HG03196 (cell line): ENCODE data around the gene KIAA1217.
"Not testable (repeated sequence)": the region's sequence is repeated elsewhere in the genome, so short reads cannot be mapped to it uniquely, and the experiment has no call there.

Source experiments
- ATAC-seq: cut with Tn5 transposase; IDR thresholded peaks from one replicate; pipeline ENCODE4 v1.9.1; 2021; ENCODE audit not compliant: unreplicated experiment

Gene KIAA1217

DNA sequence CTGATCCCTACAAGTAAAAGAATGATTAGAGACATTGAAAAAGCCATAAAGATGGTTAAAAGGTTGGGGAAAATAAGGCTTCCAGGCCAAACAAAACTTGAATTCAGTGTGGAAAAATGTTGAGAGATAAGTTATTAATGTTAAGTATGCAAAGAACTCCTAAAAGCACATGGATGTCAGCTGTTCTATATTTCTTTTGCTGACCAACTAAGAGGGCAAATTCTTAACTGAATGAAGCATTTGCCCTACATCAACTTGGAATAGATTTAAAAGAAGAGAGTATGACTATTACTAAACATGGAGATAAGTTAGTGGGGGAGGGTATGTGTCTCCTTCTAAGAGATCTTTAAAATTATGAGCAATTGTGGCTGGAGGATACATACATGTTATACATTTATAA is 124.8 kb downstream of the KIAA1217 start:
- no peak for ATAC-seq

DNA sequence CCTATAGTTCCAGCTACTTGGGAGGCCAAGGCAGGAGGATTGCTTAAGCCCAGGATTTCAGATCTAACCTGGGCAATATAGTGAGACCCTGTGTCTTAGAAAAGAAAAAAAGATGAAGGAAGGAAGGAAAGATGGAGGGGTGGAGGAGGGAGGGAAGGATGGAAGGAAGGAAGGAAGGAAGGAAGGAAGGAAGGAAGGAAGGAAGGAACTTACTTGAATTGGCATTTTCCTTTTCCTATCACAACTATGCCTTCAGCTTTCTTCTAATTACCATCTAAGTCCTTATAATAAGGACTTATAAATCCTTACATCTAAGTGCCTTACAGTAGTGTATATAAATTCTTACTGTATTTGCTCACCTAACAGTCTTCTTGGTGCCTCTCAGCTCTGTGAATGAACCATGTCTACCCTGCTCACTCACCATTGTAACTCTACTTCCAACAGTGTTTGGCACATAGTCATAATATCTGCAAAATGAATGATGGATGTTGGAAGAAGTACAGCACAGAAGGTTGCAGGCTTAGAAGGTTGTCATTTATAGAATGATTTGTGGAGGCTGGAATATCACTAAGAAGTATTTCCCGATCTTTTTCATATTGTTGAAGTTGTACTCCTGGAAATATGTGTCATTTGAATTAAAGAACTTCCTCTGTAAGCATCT is 125.5 kb downstream of the KIAA1217 start:
- ATAC-seq: no peak

- not testable (repeated sequence) for ATAC-seq
These were observed 128.8 kb downstream of the KIAA1217 start for GRCh38 chr10:24337723-24338122.

DNA sequence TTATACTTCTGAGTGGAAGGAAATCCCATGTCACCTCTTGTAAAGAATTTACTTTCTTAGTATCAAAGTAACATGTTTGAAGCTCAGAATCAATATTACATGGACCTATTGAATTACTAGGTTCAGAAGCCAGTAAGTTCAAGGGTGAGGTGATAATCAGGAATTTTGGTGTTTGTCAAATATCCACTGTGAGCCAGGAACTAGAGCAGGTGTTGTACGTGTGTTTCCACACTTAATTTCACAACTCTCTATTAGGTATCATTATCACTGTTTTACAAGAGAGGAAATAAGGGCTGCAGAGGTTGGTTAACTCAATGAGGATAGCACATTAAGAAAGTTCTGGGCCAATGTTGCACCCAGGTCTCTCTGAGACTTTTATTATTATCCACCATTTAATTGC is 130.4 kb downstream of the KIAA1217 start:
- ATAC-seq: no peak

DNA sequence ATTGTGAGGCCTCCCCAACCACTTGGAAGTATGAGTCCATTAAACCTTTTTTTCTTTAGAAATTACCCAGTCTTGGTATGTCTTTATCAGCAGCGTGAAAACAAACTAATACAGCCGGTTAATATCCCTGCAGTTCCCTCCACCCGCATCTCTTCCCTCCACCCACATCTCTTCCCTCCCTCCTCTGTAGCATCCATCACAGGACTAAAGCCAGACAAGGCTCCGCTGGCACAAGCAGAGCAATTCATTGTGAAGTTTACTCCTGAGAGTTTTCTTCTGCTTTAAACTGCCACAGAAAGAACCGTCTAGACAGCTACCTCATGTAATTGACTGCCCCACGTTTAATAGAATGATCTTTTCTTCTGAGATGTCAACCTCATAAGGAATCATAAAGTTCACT is 131.5 kb downstream of the KIAA1217 start:
- ATAC-seq: no peak

DNA sequence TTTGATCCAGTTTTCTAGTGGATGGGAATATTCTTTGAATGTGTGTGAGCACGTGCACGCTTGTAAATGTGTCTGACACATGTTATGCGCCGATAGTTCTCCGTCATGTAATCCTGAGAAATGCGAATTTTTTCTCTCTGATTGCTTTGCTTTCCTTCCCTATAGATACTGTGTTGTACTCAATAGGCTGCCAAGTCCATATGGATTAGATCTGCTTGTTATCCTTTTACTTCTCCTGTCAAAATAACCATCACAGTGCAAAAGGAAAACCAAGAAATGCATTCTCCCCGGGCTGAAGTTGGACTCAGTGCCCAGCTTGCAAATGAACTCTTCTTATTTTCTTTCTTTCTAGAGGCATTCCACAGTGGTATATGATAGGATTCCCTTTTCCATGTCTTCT is 131.9 kb downstream of the KIAA1217 start:
- no peak for ATAC-seq

GRCh38 chr10:24341371-24341770 is 132.4 kb downstream of the KIAA1217 start:
- ATAC-seq: no peak

DNA sequence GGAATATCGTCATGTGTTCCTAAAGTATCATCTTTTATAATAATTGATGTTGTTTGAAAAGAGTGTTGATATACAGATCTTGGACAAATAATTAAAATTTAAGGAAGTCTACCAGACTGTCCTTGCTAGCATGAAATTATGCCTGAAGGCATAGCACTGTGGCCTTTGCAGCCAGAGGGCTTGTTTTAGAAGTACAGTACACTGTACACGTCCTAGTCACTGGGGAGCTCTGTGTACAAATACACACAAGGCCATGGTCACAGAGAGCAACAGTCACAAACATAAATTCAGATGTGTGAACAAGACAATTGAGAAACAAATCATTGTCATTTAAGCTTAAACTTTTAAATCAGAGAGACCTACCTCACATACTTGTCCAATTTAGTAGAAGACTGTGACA is 133.0 kb downstream of the KIAA1217 start:
- no peak for ATAC-seq

DNA sequence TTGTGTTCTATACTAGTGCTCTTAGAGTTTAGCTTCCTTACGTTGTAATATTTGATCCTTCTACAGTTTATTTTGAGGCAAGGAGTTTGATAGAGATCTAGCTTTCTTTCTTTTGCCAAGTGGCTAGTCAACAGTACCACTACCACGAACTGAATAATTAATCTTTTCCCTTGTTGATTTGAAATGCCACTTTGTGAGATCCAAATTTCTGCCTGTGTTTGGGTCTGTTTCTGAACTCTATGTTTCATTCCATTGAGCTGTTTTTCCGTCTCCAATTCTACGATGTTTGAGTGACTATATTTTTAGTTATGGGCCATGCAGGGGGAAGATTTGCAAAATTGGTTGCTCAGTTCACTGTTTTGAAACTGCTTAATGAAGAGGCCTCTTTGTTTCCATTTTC is 134.7 kb downstream of the KIAA1217 start:
- no peak for ATAC-seq

GRCh38 chr10:24344279-24344678 is 135.3 kb downstream of the KIAA1217 start:
- no peak for ATAC-seq

DNA sequence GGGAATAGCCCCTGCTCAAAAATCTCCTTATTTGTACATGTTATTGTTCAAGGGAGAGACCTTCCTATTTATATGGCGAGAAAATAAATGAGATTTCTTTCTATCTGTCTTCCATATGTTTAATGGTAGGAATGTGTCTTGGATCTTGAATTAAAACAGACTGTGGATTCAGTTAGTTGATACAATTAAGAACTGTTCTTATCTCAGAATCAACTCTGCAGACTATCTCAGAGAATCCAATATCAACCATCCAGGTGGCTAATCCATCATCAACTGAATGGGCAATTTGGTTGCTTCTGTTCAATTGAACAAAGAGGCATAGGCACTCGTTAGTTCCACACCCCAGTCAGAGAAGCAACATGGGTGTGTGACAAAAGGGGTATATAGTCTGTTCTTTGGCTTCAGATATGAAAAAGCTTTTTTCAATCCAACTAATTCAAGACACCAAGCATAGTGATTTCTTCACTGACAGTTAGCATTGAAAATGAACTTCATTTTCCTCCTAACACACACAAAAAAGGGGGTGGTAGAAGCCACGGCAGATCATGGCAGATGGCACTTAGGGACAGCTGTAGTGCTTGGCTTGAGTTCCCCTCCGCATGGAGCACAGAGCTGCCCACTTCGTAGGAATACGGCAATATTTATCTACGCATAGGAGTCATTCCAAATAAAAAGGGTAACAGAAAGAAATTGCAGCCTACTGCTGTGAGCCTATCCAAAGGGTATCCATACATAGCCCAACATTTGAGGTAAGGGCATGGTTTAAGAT is 135.9 kb downstream of the KIAA1217 start:
- no peak for ATAC-seq

- no peak for ATAC-seq
These were observed 138.1 kb downstream of the KIAA1217 start for GRCh38 chr10:24346877-24347519.

- no peak for ATAC-seq
These were observed 140.6 kb downstream of the KIAA1217 start for GRCh38 chr10:24349379-24350001.

DNA sequence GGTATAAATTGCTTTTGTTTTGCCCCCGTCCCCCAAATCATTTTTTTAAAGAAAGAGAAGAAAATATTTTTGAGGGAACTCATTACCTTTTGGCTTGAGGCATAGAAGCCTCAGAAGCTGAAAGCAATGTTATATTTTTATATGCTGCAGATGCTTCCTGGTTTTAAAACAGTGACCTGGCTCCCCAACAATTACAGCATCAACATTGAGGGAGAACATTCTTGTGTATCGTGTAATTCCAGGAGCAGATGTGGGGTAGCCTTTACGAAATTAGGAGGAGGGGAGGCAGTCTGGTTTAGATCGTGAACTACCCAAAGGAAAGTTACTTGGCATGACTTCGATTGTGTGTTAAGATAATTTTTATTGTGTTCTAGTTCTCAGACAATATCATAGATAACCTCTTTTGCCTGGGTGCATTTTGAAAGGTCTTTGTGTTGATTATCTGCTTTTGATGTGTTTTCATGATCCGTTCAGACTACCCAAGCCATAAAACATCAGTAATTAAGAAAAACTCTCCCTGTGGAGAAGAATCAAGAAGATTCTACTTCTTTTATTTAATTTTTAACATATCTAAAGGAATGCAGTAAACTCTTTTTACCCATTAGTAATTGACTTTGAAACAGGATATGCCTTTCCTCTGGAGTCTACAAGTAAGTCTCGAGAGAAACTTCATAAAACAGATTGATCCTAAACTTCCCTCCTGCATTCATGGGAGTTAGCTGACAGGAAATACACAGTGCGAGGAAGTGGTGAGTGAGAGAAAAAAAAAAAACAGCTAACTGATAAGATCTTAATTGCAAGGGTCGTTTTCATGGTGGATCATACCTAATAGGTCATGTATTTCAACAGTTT is 141.4 kb downstream of the KIAA1217 start:
- no peak for ATAC-seq

GRCh38 chr10:24350922-24351225 is 141.9 kb downstream of the KIAA1217 start:
- not testable (repeated sequence) for ATAC-seq

DNA sequence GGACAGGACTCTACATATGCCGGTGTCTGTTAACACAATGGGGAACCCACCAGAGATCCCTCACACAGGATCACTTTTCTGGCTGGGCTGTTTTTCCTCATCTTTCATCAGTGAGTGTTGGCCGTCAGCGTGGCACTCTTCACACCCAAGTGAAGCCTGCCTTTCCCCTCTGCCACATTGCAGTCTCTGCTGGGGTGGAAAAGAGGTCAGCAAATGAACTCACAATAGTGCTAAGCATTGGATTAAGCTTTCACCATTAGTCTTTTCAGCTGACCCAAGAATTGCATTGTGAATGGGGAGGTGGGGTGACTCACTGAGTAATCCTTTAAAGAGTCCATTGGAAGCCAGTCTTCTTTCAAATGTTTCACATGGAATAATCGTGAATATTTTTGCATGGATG is 143.0 kb downstream of the KIAA1217 start:
- ATAC-seq: no peak

- no peak for ATAC-seq
These were observed 143.5 kb downstream of the KIAA1217 start for GRCh38 chr10:24352399-24352798.

DNA sequence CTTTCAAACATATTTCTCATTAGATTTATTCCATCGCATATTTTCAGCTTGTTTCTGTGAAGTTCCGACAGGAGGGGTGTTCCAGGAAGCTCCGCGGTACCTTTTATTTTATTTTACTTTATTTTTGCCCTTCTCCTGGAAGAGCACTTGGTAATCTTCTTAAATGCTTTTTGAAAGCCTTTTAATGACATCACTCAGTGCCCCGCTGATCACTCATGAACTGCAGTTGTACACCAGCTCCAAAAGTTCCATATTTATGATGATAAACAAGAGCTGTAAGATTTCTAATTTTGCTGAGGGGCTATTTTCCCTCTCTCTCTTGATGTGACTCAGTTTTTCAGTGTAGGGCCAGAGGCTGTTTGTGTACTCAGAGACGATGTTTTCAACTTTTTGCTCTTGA is 144.4 kb downstream of the KIAA1217 start:
- ATAC-seq: no peak

DNA sequence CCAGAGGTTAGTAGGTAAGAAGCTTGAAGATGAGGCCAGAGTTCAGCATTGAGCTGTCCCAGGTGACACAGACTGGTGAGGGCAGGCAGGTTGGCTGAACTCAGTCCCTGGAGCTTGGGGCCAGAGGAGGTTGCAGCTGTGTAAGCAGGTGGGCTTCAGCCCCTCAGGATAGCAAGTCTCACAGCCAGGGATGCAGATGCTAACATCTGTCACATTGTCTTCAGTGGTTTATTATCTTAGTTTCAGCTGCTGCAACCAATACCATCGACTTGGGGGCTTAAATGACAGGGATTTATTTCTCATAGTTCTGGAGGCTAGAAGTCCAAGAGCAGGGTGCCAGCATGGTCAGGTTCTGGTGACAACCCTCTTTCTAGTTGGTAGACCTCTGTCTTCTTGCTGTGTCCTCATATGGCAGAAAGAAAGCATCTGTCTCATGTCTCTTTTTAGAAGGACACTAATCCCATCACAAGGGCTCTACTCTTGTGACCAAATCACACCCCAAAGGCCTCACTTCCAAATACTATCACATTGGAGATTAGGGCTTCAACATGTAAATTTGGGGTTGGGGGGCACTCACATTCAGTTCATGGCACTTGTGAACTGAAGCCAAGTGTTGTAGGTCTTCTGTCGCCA is 146.2 kb downstream of the KIAA1217 start:
- no peak for ATAC-seq

- no peak for ATAC-seq
These were observed 148.5 kb downstream of the KIAA1217 start for GRCh38 chr10:24357344-24358004.
